Putamen (tissue), 1 donor: ENCODE results near the gene RPLP1.
A peak's percentile ranks its signal among the peaks of the same experiment; 100 is the strongest.
"Not testable (repeated sequence)": the region's sequence is repeated elsewhere in the genome, so short reads cannot be mapped to it uniquely, and the experiment has no call there.

Experiments
- DNase-seq: peaks from one replicate; pipeline ENCODE4 v3.0.0-alpha.2; 2016; ENCODE audit warnings: low spot score

The RPLP1 gene

GRCh38 chr15:69439623-69440022 lies 13.0 kb upstream of the RPLP1 start:
- no peak for DNase-seq

GRCh38 chr15:69443032-69443611 lies 9.5 kb upstream of the RPLP1 start:
- DNase-seq, result no peak

- no peak for DNase-seq
Observed at GRCh38 chr15:69444686-69445085, 7.9 kb upstream of the RPLP1 start.

GRCh38 chr15:69446953-69447352 lies 5.7 kb upstream of the RPLP1 start:
- DNase-seq, result no peak

- not testable (repeated sequence) for DNase-seq
Observed at GRCh38 chr15:69450221-69450620, 2.4 kb upstream of the RPLP1 start.

GRCh38 chr15:69450968-69451695 lies 1.5 kb upstream of the RPLP1 start:
- DNase-seq, result no peak

GRCh38 chr15:69451951-69452691 lies 497 bp upstream of the RPLP1 start:
- no peak for DNase-seq

GRCh38 chr15:69454953-69455352 lies 2.3 kb downstream of the RPLP1 start:
- no peak for DNase-seq

GRCh38 chr15:69456208-69457166 lies 3.9 kb downstream of the RPLP1 start:
- no peak for DNase-seq

- no peak for DNase-seq
Observed at GRCh38 chr15:69457304-69458280, 5.0 kb downstream of the RPLP1 start.

- DNase-seq, result no peak
Observed at GRCh38 chr15:69459066-69459465, 6.4 kb downstream of the RPLP1 start.

- DNase-seq, result no peak
Observed at GRCh38 chr15:69460481-69460880, 7.9 kb downstream of the RPLP1 start.

GRCh38 chr15:69462030-69462492 lies 9.4 kb downstream of the RPLP1 start:
- DNase-seq, result no peak

GRCh38 chr15:69462493-69463181 lies 10.0 kb downstream of the RPLP1 start:
- DNase-seq, result peak; percentile 95

GRCh38 chr15:69463182-69463756 lies 10.7 kb downstream of the RPLP1 start:
- DNase-seq, result no peak

GRCh38 chr15:69465253-69465652 lies 12.6 kb downstream of the RPLP1 start:
- DNase-seq, result no peak

- no peak for DNase-seq
Observed at GRCh38 chr15:69466733-69467132, 14.1 kb downstream of the RPLP1 start.

GRCh38 chr15:69467636-69468035 lies 15.0 kb downstream of the RPLP1 start:
- no peak for DNase-seq

- no peak for DNase-seq
Observed at GRCh38 chr15:69468241-69469121, 15.9 kb downstream of the RPLP1 start.
